Stimulated activated CD4-positive, alpha-beta T cell treated with anti-CD3 and anti-CD28 coated beads, Interleukin-12 subunit alpha, Interleukin-12 subunit beta, amount 100 ng/mL, for 24 hours (primary cell): ENCODE data around the gene C2orf72.

Experiments
- DNase-seq, 2 experiments: peaks; one replicate each; pipeline ENCODE4 v3.0.0-alpha.2; 2020; ENCODE audit warnings: low read depth in 2 of 2

Gene C2orf72

DNA sequence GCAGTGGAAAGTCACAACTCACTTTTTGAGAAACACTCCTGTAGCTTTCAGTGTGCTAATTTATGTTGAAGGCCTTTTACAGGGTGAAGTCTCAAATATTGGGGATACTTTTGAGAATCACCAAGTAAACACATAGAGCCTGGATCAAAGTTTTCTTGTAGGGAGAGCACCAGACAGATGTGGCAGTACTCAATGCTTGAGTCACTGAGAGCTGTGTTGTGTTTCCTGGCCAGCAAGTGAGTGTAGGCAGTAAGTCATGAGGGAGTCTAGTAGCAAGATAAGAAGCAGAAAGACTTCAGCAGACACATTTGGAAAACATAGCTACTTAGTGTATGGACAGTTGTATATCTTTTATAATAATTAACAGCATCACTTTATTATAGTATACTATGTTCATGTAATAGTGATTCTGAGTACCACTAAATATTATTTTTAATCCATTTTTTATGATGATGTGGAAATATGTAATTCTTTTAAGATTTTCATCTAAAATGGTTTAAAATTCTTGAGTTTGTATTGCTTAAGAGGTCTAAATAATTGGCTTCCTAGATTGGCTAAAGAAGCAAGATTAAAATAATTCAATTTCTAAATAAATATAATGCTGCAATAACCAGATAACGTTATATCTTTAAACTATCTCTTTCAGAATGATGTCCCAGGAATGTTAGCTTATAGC lies 32.2 kb downstream of the C2orf72 start:
- no peak for DNase-seq

DNA sequence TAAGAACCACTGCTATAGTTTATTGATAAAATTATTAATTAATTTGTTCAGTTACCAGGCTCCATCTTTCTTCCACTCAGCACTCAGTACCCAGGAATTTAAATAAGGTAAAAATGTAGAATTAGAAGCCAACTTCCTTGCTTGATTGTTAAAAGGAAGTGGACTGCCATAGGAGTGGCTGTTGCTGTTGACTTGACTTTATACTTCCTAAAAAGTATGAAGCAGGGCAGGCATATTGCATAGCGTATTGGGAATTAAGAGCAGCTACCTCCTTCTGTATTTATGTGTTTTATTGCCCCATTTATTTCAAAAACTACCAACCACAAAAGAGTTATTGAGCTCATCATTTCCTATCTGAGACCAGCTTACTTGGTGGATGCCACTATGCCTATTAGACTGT lies 47.2 kb downstream of the C2orf72 start:
- DNase-seq, result no peak

DNA sequence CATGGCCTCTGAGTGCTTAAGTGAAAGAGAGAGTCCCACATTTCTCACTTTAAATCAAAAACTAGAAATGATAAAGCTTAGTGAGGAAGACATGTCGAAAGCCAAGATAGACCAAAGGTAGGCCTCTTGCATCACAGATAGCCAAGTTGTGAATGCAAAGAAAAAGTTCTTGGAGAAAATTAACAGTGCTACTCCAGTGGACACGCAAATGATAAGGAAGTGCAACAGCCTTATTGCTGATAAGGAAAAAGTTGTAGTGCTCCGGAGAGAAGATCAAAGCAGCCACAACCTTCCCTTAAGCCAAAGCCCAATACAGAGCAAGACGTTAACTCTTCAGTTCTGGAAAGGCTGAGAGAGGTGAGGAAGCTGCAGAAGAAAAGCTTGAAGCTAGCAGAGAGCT lies 51.4 kb downstream of the C2orf72 start:
- no peak for DNase-seq

DNA sequence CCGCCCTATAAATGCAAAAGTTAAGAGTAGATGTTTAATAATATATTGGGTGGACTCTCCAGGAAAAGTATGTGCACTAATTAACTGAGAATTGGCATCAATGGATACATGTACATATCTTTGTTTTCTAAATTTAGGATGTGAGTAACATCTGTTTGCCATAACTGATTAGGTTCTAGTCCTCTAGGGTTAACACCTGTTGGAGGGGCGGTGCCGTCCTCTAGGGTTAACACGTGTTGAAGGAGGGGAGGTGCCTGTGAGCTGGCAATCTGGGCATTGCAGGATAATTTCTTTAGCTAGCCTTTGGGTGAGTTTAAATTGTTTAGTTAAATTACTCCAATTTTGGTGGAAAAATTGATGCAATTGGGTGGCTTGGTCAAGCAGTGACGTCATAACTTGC lies 56.6 kb downstream of the C2orf72 start:
- no peak for DNase-seq

DNA sequence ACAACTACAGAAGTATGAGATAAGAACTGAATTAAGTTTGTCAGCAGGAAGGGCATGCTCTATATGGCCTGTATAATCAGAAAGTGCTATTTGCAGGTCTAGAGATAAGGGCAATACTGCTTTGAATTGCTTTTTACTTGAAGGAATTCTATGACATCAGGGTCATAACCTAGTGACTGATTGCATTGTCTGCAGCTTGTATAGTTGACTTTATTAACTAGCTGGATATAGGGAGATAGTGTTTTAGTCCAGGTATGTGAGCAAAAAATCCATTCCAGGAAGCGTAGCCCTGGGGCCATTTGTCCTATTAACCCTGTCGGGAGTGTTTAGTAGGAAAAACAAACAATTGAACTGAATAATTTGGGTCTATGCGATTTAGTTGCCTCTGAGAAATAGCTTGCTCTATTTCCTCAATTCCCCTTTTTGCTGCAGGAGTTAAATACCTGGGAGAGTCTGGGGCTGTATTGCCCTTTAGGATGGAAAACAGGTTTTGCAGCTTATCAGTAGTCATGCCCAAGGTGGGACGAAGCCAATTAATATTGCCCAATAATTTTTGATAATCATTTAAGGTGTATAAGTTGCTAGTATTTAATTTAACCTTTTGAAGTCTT lies 57.5 kb downstream of the C2orf72 start:
- no peak for DNase-seq
